AG10803 (cell line): Measurements from ENCODE around the gene OR10H5.
"Not testable (repeated sequence)": the region's sequence is repeated elsewhere in the genome, so short reads cannot be mapped to it uniquely, and the experiment has no call there.

Source experiments
- DNase-seq: peaks from one replicate; pipeline ENCODE4 v3.0.0; 2010; ENCODE audit warnings: low read depth
- H3K4me3 ChIP-seq: 2 replicates; pipeline ENCODE4 v1.5.1; 2011; ENCODE audit warnings: mild to moderate bottlenecking, low read length, control low read depth
- CTCF ChIP-seq: conservative IDR thresholded peaks from 2 replicates; pipeline ENCODE4 v1.5.1; 2011; ENCODE audit warnings: mild to moderate bottlenecking, low read length, control low read depth, inconsistent platforms

The OR10H5 gene

GRCh38 chr19:15787611-15788155 lies at the start of gene OR10H5:
Gene OR10H5, plus strand, starts transcription at chr19:15787661. Its CDS starts 6,388 bp downstream, at chr19:15794049.
- DNase-seq: no peak
- no peak for TF ChIP-seq CTCF
- no peak within 1 kb of the TSS for H3K4me3 ChIP-seq

GRCh38 chr19:15737722-15738121 lies 49.7 kb upstream of the OR10H5 start, which contains the start of gene OR10H3:
Gene OR10H3, plus strand, starts transcription at chr19:15737985. Its CDS starts 3,408 bp downstream, at chr19:15741393.
- no peak for TF ChIP-seq CTCF
- H3K4me3 ChIP-seq: no peak within 1 kb of the TSS
- DNase-seq: no peak

- TF ChIP-seq CTCF: no peak
- H3K4me3 ChIP-seq: no peak overlapping the region
- DNase-seq: no peak
These were observed 46.7 kb upstream of the OR10H5 start for GRCh38 chr19:15740785-15741184.

- no peak overlapping the region for H3K4me3 ChIP-seq
- DNase-seq: no peak
- no peak for TF ChIP-seq CTCF
These were observed 39.2 kb upstream of the OR10H5 start for GRCh38 chr19:15748239-15748638.

GRCh38 chr19:15758379-15758778 lies 29.1 kb upstream of the OR10H5 start:
- H3K4me3 ChIP-seq: no peak overlapping the region
- TF ChIP-seq CTCF: no peak
- DNase-seq: no peak

- TF ChIP-seq CTCF: no peak
- no peak for DNase-seq
- H3K4me3 ChIP-seq: no peak overlapping the region
These were observed 27.4 kb upstream of the OR10H5 start for GRCh38 chr19:15759962-15760565.

- DNase-seq: no peak
- no peak overlapping the region for H3K4me3 ChIP-seq
- TF ChIP-seq CTCF: no peak
These were observed 17.9 kb upstream of the OR10H5 start for GRCh38 chr19:15769586-15769985.

- DNase-seq, H3K4me3 ChIP-seq: not testable (repeated sequence)
These were observed 13.3 kb upstream of the OR10H5 start for GRCh38 chr19:15774159-15774558.
